GM21825 (cell line): ENCODE results near the gene CRB2.

Experiments
- ATAC-seq: cut with Tn5 transposase; IDR thresholded peaks from one replicate; pipeline ENCODE4 v1.9.1; 2021; ENCODE audit warnings: mild to moderate bottlenecking, moderate library complexity; ENCODE audit not compliant: unreplicated experiment

CRB2 gene

DNA sequence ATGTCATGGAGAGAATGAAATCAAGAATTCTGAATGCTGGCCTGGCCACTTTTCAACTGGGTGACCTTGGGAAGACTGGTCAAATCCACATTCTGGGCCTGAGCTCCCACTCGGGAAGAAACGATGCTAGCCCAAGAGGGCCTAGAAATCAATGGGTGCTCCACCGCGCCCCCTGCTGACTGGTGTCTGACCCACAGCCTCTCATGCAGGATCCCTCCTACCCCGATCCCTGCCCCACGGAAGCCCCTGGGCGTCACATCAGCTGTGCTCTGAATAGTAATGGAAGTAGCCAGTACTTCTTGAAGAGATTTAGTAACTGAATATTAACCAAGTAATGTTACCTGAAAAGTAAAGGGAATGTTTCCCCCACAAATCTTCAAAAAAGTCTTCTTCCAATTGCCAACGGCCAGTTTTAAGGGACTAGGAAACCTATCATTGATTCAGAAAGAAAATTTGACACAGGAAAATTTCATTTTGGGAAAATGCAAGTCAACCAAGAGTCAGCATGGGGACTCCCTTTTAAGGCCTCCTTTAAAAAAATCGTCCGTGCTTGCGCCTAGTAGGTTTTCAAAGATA is 43.9 kb downstream of the CRB2 start:
- no peak for ATAC-seq

- ATAC-seq: no peak
Observed at GRCh38 chr9:123400926-123401503, 45.0 kb downstream of the CRB2 start.

DNA sequence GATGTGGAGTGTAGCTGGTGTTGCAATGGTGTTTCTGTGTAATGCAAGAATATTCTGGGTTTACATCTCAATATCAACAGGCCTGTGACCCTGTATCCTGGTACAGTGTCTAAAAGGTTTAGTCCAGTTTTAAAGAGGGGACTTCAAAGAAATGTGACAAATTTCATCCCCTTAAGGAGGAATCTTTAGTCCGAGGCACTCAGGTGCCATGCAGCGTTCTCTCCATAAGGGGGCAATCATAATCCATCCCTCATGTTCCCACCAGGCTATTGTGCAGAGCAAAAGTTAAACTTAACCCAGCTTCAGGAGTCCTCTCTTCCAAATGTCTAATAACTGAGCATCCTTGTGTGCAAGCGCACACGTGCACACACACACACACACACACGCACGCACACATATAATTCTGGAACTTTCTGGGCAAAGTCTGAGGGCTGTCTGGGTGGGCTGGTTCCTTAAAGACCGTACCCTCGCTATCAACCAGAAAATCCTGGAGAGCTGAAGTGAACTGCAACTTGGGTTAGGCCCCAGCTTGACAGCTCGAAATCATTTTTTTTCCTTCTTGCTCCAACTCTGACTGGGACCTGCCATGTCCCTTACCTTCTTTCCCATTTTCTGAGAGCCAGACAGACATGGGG is 46.0 kb downstream of the CRB2 start:
- no peak for ATAC-seq

- ATAC-seq: no peak
Observed at GRCh38 chr9:123402981-123403509, 47.0 kb downstream of the CRB2 start.

GRCh38 chr9:123406016-123406415 is 50.0 kb downstream of the CRB2 start:
- no peak for ATAC-seq

DNA sequence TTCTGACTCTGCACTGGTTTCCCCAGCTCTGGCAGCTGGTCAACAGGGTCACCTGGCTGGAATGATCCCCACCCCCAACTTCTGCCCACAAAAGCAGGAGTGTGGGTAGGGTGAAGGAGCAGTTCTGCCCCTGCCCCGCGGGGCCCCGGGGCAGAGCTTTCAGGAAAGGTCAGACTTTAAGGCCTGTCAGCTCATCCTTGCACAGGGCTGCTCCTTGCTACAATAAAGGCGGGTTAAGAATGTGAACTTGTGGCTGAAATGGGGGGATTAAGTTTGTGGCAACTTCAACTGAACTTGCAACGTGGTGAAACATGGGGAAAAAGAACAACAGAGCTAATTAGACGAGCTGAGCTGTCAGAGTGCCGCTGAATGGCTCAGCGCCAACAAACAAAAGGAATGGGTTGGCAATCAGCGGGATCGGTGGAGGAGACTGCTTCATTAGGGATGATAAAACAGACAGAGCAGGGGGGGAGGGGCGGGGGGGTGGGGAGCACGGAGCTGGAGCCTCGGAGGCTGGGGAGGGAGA is 50.8 kb downstream of the CRB2 start:
- no peak for ATAC-seq

DNA sequence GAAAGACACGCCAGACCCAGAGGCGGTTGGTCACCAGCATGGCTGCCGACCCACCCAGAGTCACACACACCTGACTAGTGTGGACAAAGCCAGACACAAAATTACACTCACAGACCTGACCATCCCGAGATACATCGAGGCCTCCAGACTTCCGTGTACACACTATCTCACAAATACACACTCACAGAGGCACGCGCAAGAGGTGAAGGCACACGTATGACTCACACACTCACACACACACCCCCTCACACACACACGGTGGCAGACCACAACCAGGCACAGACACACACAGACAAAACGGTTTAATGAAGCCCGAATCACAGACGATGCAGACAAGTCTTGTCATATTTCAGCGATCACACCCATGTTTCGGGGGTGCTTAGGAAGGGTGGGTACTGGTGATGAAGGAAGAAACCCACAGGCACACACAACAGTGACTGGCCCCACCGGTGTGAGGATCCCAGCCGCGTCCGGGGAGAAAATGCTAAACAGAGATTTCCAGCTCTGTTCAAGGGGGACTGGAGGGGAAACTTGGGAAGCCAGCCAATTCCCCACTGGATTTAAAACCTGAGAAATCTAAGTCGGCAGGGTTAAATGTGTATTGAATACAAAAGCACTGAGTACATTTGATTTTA is 51.3 kb downstream of the CRB2 start:
- no peak for ATAC-seq

DNA sequence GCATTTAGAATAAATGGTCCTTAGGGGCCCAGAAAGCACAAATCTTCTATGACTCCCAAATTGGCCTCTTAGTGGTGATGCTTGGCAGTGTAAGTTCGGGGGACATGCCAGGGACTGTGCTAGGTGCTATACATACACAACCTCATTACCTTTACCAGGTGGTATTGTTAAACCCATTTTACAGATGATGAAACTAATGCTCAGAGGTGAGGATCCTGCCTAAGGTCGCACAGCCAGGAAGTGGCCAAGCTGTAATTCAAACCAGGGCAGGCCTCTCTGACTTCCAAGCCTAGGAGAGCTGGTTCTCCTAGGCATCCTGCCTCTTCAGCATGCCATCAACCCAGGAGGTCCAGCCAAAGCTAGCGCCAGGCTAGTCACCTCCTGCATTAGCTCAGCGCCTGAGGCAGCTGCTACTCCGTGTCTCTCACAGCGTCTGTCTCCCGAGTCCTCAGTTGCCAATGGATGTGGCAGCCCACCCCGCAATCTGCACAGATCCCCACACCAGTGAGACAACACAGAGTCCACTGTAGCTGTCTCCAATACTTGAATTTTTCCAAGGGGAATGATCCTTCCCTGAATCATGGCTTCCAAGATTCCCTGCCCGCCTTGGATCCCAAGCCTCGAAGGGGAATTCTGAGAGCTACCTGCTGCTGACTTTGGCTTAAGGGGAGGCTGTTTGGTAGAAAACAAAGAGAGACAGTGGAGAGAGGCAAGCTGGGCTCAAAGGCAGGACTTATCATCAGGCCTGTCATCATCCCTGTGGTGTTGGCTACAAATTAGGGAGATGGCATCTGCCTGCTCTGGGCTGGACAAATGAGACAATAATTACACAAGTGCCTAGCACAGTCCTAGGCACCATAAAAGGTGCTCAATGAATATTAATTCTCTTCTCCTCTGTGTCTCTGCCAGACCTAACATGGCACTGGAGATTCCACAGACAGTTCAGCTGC is 52.6 kb downstream of the CRB2 start:
- no peak for ATAC-seq

GRCh38 chr9:123410281-123410910 is 54.4 kb downstream of the CRB2 start:
- ATAC-seq: no peak

DNA sequence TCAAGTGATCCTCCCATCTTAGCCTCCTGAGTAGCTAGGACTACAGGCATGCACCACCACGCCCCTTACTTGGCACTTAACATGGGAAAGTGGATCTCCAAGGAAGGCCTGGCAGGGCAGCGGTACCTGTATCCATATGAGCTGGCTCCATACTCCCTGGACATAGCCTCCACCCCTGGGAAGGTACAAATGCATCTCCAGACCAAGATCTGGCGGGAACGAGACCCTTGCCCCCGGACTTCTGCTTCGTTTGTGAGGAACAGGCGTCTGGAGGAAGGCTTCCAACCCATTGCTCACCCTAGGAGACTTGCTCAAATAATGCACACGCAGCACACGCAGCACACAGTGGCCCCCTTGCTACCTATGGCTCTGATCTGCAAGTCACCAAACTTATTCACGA is 55.2 kb downstream of the CRB2 start:
- ATAC-seq: no peak

DNA sequence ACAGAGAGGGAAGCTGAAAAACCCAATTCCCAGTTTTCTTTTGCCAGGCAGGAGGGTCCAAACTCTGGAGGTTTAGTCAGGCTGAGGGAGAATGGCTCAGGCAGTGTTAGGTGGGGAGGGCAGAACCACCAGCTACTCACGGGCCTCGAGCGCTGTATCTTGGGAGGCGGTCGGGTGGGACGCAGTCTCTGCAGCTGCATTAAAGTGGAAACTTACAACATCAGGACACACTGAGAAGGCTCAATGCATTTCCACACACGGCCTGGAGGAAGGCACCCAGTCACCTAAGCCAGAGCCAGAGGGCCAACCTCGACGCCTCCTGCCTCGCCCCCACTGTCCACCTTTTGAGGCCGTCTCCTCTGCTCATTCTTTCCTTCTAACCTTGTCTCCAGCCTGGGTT is 55.6 kb downstream of the CRB2 start:
- ATAC-seq: no peak

GRCh38 chr9:123412171-123412820 is 56.3 kb downstream of the CRB2 start:
- no peak for ATAC-seq

GRCh38 chr9:123414204-123414603 is 58.2 kb downstream of the CRB2 start:
- ATAC-seq: no peak

DNA sequence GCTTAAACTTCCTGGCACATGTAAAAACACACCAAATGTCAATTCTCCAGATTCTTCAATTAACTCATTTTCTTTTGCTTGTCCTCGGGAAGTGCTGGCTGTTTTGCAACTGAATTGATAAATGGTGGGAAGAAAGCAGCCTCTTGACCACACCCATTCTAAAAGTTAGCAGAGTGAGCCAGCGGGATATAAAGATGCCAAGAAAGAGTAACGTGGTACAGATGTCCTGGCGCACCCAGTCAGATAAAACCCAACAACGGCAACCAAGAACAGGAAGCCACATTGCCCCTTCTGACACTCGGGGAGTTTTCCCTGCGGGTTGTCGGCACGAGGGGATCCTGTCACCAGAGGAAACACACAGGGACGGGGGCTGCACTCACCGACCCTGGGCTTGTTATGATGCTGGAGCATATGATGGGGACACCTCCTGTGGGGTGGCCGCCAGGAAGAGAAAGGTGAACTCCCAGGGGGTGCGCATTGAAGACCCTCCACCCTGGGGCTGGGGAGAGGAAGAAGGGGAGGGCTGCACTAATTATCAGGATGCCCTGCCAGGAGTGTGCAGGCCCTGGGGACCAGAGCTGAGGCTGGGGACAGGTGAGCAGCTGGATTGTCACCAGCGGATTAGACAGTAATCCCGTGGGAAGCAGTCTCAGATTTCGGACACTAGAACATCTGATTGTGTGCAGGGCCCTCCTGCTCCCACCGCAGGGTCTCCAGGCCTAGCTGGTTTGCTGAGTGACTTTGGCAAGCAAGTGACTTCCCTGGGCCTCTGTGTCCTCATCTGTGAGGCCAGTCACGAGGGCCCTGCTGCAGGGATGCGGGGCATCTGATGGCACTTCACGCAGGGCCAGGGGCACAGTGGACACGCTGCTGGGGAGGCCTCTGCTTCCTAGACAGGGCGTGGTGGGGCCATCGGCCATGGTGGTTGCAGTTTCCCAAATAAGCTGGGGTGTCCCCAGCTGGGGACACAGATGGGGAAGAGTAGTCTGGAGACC is 59.2 kb downstream of the CRB2 start:
- ATAC-seq: no peak

DNA sequence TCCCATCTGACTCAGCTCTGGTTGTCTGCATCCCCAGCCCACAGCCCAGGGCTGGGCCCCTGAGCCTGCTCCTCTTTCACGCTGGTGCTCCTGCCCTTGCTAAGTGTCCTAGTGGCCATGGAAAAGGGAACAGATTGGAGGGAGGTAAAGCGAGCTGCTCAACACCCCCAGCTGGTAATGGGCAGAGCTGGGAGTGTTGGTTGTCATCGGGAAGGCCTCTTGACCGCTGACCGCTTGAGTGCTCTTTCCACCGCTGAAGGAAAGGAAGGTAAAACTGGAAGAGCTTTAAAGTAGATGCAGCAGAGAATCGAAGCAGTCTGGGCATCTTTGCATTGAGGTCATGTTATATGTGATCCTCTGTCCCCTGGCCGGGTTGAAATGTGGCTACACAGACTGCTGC is 60.2 kb downstream of the CRB2 start:
- ATAC-seq: no peak

- no peak for ATAC-seq
Observed at GRCh38 chr9:123417289-123418051, 61.5 kb downstream of the CRB2 start.

- no peak for ATAC-seq
Observed at GRCh38 chr9:123418052-123418430, 62.0 kb downstream of the CRB2 start.

GRCh38 chr9:123418506-123418905 is 62.5 kb downstream of the CRB2 start:
- ATAC-seq: no peak
